ENCODE results near the gene RAP1GAP. TPM values are rescaled to one million over a fixed set of nuclear protein-coding genes. Genes with fewer than 3 reads are reported as not detected.

The RAP1GAP gene
- total RNA-seq, 1 donor from 2014 or later: 62.4 TPM

DNA sequence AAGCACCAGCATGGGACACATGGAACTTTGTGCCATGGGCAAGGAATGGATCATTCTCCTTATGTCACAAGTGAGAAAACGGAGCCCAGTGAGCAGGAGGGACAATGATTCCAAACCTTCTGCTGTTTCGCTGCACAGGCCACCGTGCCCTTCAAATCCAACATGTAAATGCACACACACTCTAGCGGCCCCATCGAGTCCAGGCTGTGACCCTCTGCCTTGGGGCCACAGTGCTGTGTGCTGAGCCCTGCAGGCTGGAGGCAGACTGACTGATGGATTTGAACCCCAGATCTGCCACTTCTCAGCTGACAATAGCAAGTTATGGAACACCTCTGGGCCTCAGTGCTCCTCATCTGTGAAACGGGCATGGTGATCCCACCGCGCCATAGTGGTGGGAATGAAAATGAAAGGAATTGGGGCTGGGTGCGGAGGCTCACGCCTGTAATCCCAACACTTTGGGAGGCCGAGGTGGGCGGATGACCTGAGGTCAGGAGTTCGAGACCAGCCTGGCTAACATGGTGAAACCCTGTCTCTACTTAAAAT lies 96.4 kb downstream of the RAP1GAP start:
- no peaks in the 10 kb centered on the region for H3K27me3 ChIP-seq
- TF ChIP-seq, protein P1, sequence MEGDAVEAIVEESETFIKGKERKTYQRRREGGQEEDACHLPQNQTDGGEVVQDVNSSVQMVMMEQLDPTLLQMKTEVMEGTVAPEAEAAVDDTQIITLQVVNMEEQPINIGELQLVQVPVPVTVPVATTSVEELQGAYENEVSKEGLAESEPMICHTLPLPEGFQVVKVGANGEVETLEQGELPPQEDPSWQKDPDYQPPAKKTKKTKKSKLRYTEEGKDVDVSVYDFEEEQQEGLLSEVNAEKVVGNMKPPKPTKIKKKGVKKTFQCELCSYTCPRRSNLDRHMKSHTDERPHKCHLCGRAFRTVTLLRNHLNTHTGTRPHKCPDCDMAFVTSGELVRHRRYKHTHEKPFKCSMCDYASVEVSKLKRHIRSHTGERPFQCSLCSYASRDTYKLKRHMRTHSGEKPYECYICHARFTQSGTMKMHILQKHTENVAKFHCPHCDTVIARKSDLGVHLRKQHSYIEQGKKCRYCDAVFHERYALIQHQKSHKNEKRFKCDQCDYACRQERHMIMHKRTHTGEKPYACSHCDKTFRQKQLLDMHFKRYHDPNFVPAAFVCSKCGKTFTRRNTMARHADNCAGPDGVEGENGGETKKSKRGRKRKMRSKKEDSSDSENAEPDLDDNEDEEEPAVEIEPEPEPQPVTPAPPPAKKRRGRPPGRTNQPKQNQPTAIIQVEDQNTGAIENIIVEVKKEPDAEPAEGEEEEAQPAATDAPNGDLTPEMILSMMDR (IDR thresholded peaks at IDR 0.05): no peak
- no peak overlapping the region for H3K27ac ChIP-seq
- H3K4me3 ChIP-seq: no peak overlapping the region
- H3K9me3 ChIP-seq: no peaks in the 10 kb centered on the region
- ATAC-seq: no peak
- intact Hi-C loops (cut with DNase I): loop anchor here (10.0 kb wide), 1 partner anchor 58 kb away; no protein-coding TSS in a partner anchor
- no peak for DNase-seq
- H3K36me3 ChIP-seq: no peaks in the 10 kb centered on the region
- H3K4me1 ChIP-seq: peaks cover 3% of the 10 kb centered on the region

DNA sequence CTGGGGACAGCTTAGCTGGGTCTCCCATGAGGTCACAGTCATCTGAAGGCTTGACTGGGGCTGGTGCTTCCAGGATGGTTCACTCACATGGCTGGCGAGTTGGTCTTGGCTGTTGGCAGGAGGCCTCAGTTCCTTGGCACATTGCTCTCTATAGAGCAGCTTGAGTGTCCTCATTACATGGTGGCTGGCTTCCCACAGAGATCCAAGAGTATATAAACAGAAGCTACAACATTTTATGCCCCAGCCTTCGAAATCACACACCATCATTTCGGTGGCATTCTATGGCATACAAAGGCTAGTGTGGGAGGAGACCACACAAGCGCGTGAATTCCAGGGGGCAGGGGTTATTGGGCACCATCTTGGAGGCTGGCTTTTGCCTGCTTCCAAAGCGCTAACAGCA lies 96.9 kb downstream of the RAP1GAP start:
- Histone ChIP-seq H3K9me3 (no peaks in the 10 kb centered on the region), H3K27ac (no peak overlapping the region), H3K4me1 (peaks cover 3% of the 10 kb centered on the region), H3K4me3 (no peak overlapping the region), H3K36me3 (no peaks in the 10 kb centered on the region), H3K27me3 (no peaks in the 10 kb centered on the region)
- no peak for DNase-seq
- ATAC-seq: no peak
- TF ChIP-seq, protein P1 (IDR thresholded peaks at IDR 0.05): no peak
- intact Hi-C loops (cut with DNase I): loop anchor here (10.0 kb wide), 1 partner anchor 57 kb away; no protein-coding TSS in a partner anchor

DNA sequence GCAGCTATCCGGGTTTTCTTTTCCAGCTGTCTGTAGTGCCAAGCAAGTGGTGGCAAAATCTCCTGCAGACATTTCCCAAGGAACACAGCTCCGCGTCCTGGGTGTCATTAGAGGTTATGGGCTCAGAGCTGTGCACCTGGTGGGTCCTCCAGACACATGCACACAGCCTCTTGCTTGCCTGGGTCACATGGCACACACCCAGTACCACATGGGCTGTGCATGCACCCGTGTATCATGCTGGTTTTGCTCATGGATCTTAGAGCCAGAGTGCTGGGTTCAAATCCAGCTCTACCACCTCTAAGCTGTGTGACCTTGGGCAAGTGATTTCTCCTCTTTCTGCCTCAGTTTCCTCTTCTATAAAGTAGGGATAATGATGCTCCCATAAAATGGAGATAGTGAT lies 98.3 kb downstream of the RAP1GAP start:
- DNase-seq (no peak), ATAC-seq (no peak)
- TF ChIP-seq, protein P1 (IDR thresholded peaks at IDR 0.05): no peak
- no peak overlapping the region for H3K4me3 ChIP-seq
- intact Hi-C loops (cut with DNase I): loop anchor here (10.0 kb wide), 1 partner anchor 56 kb away; no protein-coding TSS in a partner anchor
- no peaks in the 10 kb centered on the region for H3K27me3 ChIP-seq
- peaks cover 3% of the 10 kb centered on the region for H3K4me1 ChIP-seq
- no peaks in the 10 kb centered on the region for H3K9me3 ChIP-seq
- H3K27ac ChIP-seq: no peak overlapping the region
- no peaks in the 10 kb centered on the region for H3K36me3 ChIP-seq

DNA sequence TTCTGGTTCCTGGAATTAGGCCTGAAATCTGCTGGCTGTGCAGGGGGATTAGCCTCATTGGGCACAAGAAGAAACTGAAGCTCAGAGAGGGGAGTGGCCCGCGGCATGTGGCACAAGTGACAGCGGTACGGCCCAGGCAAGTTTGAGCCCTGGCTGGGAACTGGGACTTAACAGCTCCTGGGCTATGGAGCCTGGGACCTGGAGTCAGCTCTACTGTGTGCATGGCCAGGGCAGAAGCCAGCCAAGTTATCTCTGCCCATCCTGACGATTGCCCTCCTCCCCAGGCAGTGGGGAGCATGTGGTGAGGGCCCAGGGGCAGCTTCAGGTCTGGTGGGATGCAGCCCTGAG lies 98.7 kb downstream of the RAP1GAP start:
- Histone ChIP-seq H3K4me1 (peaks cover 3% of the 10 kb centered on the region), H3K36me3 (no peaks in the 10 kb centered on the region), H3K27ac (no peak overlapping the region), H3K27me3 (no peaks in the 10 kb centered on the region), H3K4me3 (no peak overlapping the region), H3K9me3 (no peaks in the 10 kb centered on the region)
- no peak for DNase-seq
- intact Hi-C loops (cut with DNase I): loop anchor here (10.0 kb wide), 1 partner anchor 56 kb away; no protein-coding TSS in a partner anchor
- ATAC-seq: no peak
- TF ChIP-seq, protein P1 (IDR thresholded peaks at IDR 0.05): no peak

DNA sequence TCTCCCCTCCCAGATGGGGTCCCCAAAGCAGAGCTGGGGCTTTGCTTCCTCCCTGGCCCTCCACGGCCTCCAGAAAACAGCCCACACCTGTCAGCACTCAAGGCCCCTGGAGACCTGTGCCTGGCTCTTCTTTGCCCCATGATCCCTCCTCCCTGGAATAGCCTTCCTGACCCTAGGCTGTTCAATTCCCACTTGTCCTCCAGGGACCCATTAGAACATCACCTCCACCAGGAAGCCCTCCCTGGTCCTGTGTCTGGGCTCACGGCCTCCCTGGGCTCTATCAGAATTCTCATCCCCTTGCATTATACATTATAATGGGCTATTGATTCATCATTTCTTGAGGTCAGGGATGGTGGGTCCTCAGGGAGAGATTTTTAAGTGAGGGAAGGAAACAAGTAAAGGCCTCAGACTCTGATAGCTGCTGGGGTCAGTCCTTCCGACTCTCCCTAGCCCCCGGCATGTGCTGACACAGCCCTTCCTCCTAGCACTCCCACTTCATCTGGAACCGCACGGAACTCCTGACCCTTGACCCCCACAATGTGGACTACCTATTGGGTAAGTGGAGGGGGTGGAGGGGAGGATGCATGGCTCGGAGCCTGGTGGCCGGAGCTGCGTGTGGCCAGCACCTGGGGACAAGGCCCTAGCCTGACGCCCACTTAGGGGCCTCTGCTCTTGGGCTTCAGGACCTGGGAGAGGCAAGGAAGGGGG lies 99.2 kb downstream of the RAP1GAP start:
- DNase-seq (no peak), ATAC-seq (no peak)
- Histone ChIP-seq H3K9me3 (no peaks in the 10 kb centered on the region), H3K27ac (no peak overlapping the region), H3K4me1 (peaks cover 3% of the 10 kb centered on the region), H3K4me3 (no peak overlapping the region), H3K27me3 (no peaks in the 10 kb centered on the region), H3K36me3 (no peaks in the 10 kb centered on the region)
- TF ChIP-seq, protein P1 (IDR thresholded peaks at IDR 0.05): no peak
- intact Hi-C loops (cut with DNase I): loop anchor here (10.0 kb wide), 1 partner anchor 55 kb away; no protein-coding TSS in a partner anchor

Measured in upper lobe of right lung (tissue), 1 donor.